Neural cell (in vitro differentiated cells): ENCODE results near the gene FOXL1.

Experiments used
- MXI1 ChIP-seq: fragments of 450-650 bp; conservative IDR thresholded peaks from 2 replicates; pipeline ENCODE4 v1.6.1; 2014; ENCODE audit warnings: antibody characterized with exemption, mild to moderate bottlenecking; ENCODE audit not compliant: poor library complexity, severe bottlenecking
- SMC3 ChIP-seq: fragments of 450-650 bp; conservative IDR thresholded peaks from 2 replicates; pipeline ENCODE4 v1.6.1; 2014; ENCODE audit warnings: antibody characterized with exemption, mild to moderate bottlenecking, moderate library complexity; ENCODE audit not compliant: poor library complexity

GRCh38 chr16:86555704-86556075, 22.7 kb upstream of the FOXL1 start:
- no peak for TF ChIP-seq MXI1
- no peak for TF ChIP-seq SMC3
